HepG2 (cell line): ENCODE data around the gene EXTL1. TPM values are rescaled to one million over a fixed set of nuclear protein-coding genes. Genes with fewer than 3 reads are reported as not detected.
A peak's percentile ranks its signal among the peaks of the same experiment; 100 is the strongest.

Experiments
- ATAC-seq: fragments of 200-7000 bp; cut with Tn5 transposase; 3 replicates; pipeline ENCODE4 v1.9.1; 2020; ENCODE audit warnings: mild to moderate bottlenecking, moderate library complexity
- BruUV-seq: library from RNA; stranded (reverse); fragments of 400-500 nt; replicated peaks from 2 replicates; lab custom pipeline; 2021; lab: Mats Ljungman, UMichigan
- CTCF ChIA-PET: fragments of 300-600 bp; formaldehyde crosslinking; extraction: SDS; loops from one replicate; lab custom pipeline; 2021; ENCODE audit warnings: low total read pairs, inconsistent platforms, low intra/inter-chr PET ratio; lab: Yijun Ruan, JAX
- POLR2A ChIA-PET: fragments of 350-600 bp; sonication (Branson Sonifier 250); formaldehyde crosslinking; loops from one replicate; lab custom pipeline; 2020; ENCODE audit warnings: antibody characterized with exemption, inconsistent platforms; lab: Yijun Ruan, JAX
- DNase-seq: peaks from one replicate; pipeline ENCODE4 v3.0.0-alpha.2; 2015; ENCODE audit warnings: low spot score
- FAIRE-seq: peaks from 3 replicates; lab custom pipeline; 2011; peaks lifted over from hg19 to GRCh38; lab: Jason Lieb, UNC
- H2AFZ ChIP-seq: one replicate; pipeline ENCODE4 v1.6.1; 2011; ENCODE audit warnings: low read length, inconsistent platforms
- H3K27ac ChIP-seq: fragments of 300-600 bp; 3 replicates; pipeline ENCODE4 v1.8.0; 2011; ENCODE audit warnings: mixed run types, mild to moderate bottlenecking, mixed read lengths, low read length, inconsistent platforms; ENCODE audit not compliant: insufficient read depth; ENCODE audit errors: extremely low read length
- H3K27me3 ChIP-seq, 2 experiments: fragments of 200-600 bp in 1 of 2; 2 replicates in 1 of 2; 3 replicates in 1 of 2; pipeline versions ENCODE4 v1.6.0 to v1.8.0; 2011; ENCODE audit warnings: low read length in 2 of 2, mild to moderate bottlenecking in 2 of 2, moderate library complexity in 2 of 2, inconsistent platforms in 1 of 2; ENCODE audit not compliant: insufficient read depth in 2 of 2, control insufficient read depth in 1 of 2
- H3K36me3 ChIP-seq, 2 experiments: fragments of 200-600 bp in 1 of 2; replicated peaks in 1 of 2; 2 replicates in 1 of 2; 3 replicates in 1 of 2; pipeline versions ENCODE4 v1.5.1 to v1.8.0; 2011; ENCODE audit warnings: low read length in 2 of 2, inconsistent platforms in 1 of 2; ENCODE audit not compliant: insufficient read depth in 2 of 2, control insufficient read depth in 1 of 2
- H3K4me1 ChIP-seq: 2 replicates; pipeline ENCODE4 v1.5.1; 2012; ENCODE audit warnings: low read length, inconsistent platforms; ENCODE audit not compliant: insufficient read depth
- H3K4me2 ChIP-seq: 2 replicates; pipeline ENCODE4 v1.6.0; 2011; ENCODE audit warnings: low read depth, low read length, inconsistent platforms
- H3K4me3 ChIP-seq, 3 experiments: fragments of 200-600 bp in 1 of 3; sonication (generic), shearing (Covaris generic) in 1 of 3; replicated peaks in 1 of 3; 2 replicates each; pipeline ENCODE4 v1.5.1; 2011 to 2016; ENCODE audit warnings: low read length in 3 of 3, inconsistent platforms in 2 of 3, low read depth in 2 of 3, mild to moderate bottlenecking in 2 of 3, control low read depth in 1 of 3, mixed read lengths in 1 of 3; ENCODE audit not compliant: insufficient read depth in 1 of 3
- H3K79me2 ChIP-seq: one replicate; pipeline ENCODE4 v1.6.1; 2011; ENCODE audit warnings: low read length, inconsistent platforms; ENCODE audit not compliant: insufficient read depth
- H3K9ac ChIP-seq: 2 replicates; pipeline ENCODE4 v1.6.0; 2011; ENCODE audit warnings: mild to moderate bottlenecking, low read depth, low read length, inconsistent platforms; ENCODE audit not compliant: insufficient read depth
- H3K9me3 ChIP-seq: 2 replicates; pipeline ENCODE4 v1.5.1; 2012; ENCODE audit warnings: mild to moderate bottlenecking, low read length
- H4K20me1 ChIP-seq: 2 replicates; pipeline ENCODE4 v1.6.0; 2011; ENCODE audit warnings: inconsistent platforms, mild to moderate bottlenecking, low read length, moderate library complexity; ENCODE audit not compliant: insufficient read depth
- JARID2 ChIP-seq: sonication (generic); formaldehyde crosslinking; IDR thresholded peaks from 2 replicates; pipeline ENCODE4 v1.8.1; 2023; ENCODE audit warnings: missing genetic modification reagents, inconsistent platforms; ENCODE audit not compliant: insufficient replicate concordance
- TEAD3 ChIP-seq: optimal IDR thresholded peaks from 2 replicates; pipeline ENCODE3; 2016; ENCODE audit warnings: borderline replicate concordance
- ZBTB1 ChIP-seq: sonication (generic); formaldehyde crosslinking; IDR thresholded peaks from 2 replicates; pipeline ENCODE4 v1.4.0; 2020; ENCODE audit warnings: missing genetic modification reagents, borderline replicate concordance
- ZNF460 ChIP-seq: sonication (generic); formaldehyde crosslinking; IDR thresholded peaks from 2 replicates; pipeline ENCODE4 v1.5.1; 2020; ENCODE audit warnings: missing genetic modification reagents, mild to moderate bottlenecking, borderline replicate concordance
- WGBS: methylation state at CpG from one replicate; pipeline ENCODE4 v1.1.6; 2017; ENCODE audit warnings: low lambda C conversion rate; 5-methylcytosine and 5-hydroxymethylcytosine counted together
- in situ Hi-C: cut with HindIII; loops from 2 replicates; pipeline ENCODE4 v1.10.0; 2017; ENCODE audit warnings: low pct_unique_long_range_greater_than_20kb; ENCODE audit not compliant: extremely low pct_ligation_motif_present
- intact Hi-C: fragments of 100-400 bp; cut with micrococcal nuclease; formaldehyde crosslinking; loops from one replicate; pipeline ENCODE4 v1.10.0; 2022; ENCODE audit not compliant: unreplicated experiment
- polyA plus RNA-seq, 8 experiments: library from polyadenylated mRNA; depleted of rRNA in 3 of 8; stranded (reverse) in 7 of 8; unstranded in 1 of 8; fragments of >200 nt; fragmentation: Illumina TruSeq in 4 of 8; extraction: Trizol in 4 of 8; gene quantifications; 2 replicates each; pipeline versions ENCODE4 v1.2.1 to v1.2.3, GENCODE V29; 2011 to 2016; ENCODE audit warnings: low read depth in 4 of 8, missing spikeins in 1 of 8, mixed read lengths in 1 of 8; ENCODE audit not compliant: insufficient read depth in 1 of 8
- total RNA-seq, 5 experiments: library from RNA; depleted of rRNA; stranded (reverse); fragments of >200 nt; fragmentation: Illumina TruSeq; extraction: Trizol; gene quantifications; 2 replicates each; pipeline ENCODE4 v1.2.3, GENCODE V29; 2016; ENCODE audit warnings: low read depth in 1 of 5
- TF ChIP-seq, protein P1 (sequence below): sonication (generic); formaldehyde crosslinking; IDR thresholded peaks from 2 replicates; pipeline ENCODE4 v1.5.1; 2020; ENCODE audit warnings: missing genetic modification reagents, mild to moderate bottlenecking, borderline replicate concordance
- TF ChIP-seq, protein P2 (sequence below): sonication (generic); formaldehyde crosslinking; IDR thresholded peaks from 2 replicates; pipeline ENCODE4 v1.5.0; 2020; ENCODE audit warnings: missing genetic modification reagents
- TF ChIP-seq, protein P3 (sequence below): sonication (generic); formaldehyde crosslinking; IDR thresholded peaks from 2 replicates; pipeline ENCODE4 v1.8.1; 2023; ENCODE audit warnings: missing genetic modification reagents, mild to moderate bottlenecking, borderline replicate concordance

EXTL1 gene
- total and polyA plus RNA-seq, 2 of the 13 experiments (the other 11 are each of a cell fraction or from before 2014, with no cell fraction given), result 0.35 to 1.0 TPM

DNA sequence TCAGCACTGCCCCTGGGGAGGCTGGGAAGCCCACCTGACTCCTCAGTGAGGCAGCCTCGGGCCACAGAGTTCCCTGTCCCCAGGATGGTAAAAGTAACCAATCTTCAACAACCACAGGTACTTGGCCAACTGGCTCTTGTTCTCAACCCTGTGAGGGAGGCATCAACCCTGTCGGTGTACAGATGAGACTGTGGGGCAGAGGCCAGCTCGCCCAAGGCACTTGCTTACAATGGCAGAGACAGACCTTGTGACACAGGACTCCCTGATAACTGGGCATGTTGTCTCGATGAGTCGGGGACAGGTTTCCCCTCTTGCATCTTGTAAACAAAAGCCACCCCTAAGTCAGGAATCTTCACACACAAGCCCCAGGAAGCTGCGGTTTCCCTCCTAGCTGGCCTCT lies 16.3 kb downstream of the EXTL1 start:
- in situ Hi-C loops, result no loop called here
- Histone ChIP-seq H3K27me3 (peaks cover 3 to 54% of the 10 kb centered on the region in 2 experiments), H3K36me3 (no peaks in the 10 kb centered on the region), H3K27ac (no peak overlapping the region), H3K4me3 (no peak overlapping the region), H3K4me1 (peaks cover 36% of the 10 kb centered on the region), H3K4me2 (0 out of 2 replicates have a peak overlapping the region, but pooled peaks have one; percentile 7), H4K20me1 (no peaks in the 10 kb centered on the region), H3K9ac (no peak overlapping the region), H3K79me2 (no peaks in the 10 kb centered on the region), H2AFZ (no peak overlapping the region), H3K9me3 (no peaks in the 10 kb centered on the region)
- intact Hi-C loops, result loop anchor here (5.0 kb wide), 2 partner anchors 74 to 124 kb away; partner anchors contain the start of gene PDIK1L
- POLR2A ChIA-PET, result no interaction called here
- ATAC-seq (no peak), DNase-seq (no peak), FAIRE-seq (no peak)
- TF ChIP-seq, protein P1, sequence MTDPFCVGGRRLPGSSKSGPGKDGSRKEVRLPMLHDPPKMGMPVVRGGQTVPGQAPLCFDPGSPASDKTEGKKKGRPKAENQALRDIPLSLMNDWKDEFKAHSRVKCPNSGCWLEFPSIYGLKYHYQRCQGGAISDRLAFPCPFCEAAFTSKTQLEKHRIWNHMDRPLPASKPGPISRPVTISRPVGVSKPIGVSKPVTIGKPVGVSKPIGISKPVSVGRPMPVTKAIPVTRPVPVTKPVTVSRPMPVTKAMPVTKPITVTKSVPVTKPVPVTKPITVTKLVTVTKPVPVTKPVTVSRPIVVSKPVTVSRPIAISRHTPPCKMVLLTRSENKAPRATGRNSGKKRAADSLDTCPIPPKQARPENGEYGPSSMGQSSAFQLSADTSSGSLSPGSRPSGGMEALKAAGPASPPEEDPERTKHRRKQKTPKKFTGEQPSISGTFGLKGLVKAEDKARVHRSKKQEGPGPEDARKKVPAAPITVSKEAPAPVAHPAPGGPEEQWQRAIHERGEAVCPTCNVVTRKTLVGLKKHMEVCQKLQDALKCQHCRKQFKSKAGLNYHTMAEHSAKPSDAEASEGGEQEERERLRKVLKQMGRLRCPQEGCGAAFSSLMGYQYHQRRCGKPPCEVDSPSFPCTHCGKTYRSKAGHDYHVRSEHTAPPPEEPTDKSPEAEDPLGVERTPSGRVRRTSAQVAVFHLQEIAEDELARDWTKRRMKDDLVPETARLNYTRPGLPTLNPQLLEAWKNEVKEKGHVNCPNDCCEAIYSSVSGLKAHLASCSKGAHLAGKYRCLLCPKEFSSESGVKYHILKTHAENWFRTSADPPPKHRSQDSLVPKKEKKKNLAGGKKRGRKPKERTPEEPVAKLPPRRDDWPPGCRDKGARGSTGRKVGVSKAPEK (CRISPR knock-in tag), result no peak
- TF ChIP-seq, protein P2, sequence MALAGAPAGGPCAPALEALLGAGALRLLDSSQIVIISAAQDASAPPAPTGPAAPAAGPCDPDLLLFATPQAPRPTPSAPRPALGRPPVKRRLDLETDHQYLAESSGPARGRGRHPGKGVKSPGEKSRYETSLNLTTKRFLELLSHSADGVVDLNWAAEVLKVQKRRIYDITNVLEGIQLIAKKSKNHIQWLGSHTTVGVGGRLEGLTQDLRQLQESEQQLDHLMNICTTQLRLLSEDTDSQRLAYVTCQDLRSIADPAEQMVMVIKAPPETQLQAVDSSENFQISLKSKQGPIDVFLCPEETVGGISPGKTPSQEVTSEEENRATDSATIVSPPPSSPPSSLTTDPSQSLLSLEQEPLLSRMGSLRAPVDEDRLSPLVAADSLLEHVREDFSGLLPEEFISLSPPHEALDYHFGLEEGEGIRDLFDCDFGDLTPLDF (CRISPR knock-in tag), result no peak
- TF ChIP-seq, protein P3, sequence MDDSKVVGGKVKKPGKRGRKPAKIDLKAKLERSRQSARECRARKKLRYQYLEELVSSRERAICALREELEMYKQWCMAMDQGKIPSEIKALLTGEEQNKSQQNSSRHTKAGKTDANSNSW (CRISPR knock-in tag), result no peak
- no peak for TF ChIP-seq TEAD3 (CRISPR knock-in tag)
- no peak for TF ChIP-seq JARID2
- no peak for TF ChIP-seq ZBTB1 (CRISPR knock-in tag)
- TF ChIP-seq ZNF460 (CRISPR knock-in tag), result no peak
- no TSS peak for BruUV-seq
- CTCF ChIA-PET, result interaction anchor here (2.8 kb wide), 1 partner anchor 107 kb away, joined by 11 read pairs; no protein-coding TSS in a partner anchor
- whole genome bisulfite sequencing, result 5% methylated on average over 4 of the region's 6 CpGs
